ENCODE data around the gene HLA-DMB. TPM values are rescaled to one million over a fixed set of nuclear protein-coding genes. Genes with fewer than 3 reads are reported as not detected.

The HLA-DMB gene
- total and polyA plus RNA-seq, 2 donors (not counting 3 experiments of a cell fraction or from before 2014, with no cell fraction given) = 0.75 TPM; not detected in 1

DNA sequence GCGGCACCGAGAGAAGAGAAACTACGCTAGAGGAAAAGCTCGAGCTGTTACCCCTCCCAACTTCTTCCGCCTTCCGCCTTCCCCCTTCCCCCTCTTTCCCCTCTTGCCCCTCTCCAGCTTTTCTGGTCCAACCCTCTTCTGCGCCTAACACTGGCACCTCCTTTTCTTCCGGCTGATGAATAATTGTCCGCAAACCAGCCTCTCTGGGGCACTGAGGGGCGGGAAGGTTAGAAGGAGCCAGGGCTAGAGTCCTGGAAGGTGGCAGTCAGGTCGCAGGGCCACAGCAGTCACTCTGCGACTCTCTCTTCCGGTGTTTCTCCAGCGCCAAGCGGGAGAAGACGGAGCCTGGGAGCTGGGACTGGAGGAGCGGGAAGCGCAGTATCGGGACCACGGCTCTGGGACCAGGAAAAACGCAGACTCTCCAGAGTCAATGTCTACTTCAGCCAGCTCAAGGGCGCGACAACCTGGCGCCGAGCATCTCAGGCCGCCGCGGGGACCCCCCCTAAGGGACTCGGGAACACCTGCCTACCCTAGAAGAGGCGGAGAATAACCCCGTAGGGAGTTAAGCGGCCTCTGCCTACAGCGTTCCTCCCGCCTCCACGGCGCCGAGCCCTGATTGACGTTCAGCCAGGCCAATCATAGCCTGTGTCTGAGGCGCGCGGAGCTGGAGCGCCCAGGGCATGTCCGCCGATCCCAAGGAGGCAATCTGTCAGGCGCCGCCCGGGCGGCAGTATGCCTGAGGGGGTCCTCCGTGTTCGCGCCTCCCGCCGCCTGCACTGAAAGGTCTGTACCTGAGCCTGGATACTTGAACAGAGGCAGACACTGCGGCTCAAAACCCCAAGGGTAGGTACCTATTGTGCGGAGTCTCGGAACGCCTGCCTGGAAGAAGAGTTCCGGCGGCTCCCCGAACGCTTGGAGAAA is 46.5 kb downstream of the HLA-DMB start:
- POLR2A ChIA-PET = interaction anchor here (0.6 to 1.6 kb wide), 3 partner anchors 74 to 79 kb away, joined by 3 to 35 read pairs (median 5); partner anchors contain the start of gene BRD2
- Histone ChIP-seq H3K36me3 (ENCODE audit: control insufficient read depth in 2 of 2, extremely low read depth in 1 of 2, insufficient read depth in 2 of 2, low read length in 2 of 2) (no peaks in the 10 kb centered on the region), H3K79me2 (ENCODE audit: control insufficient read depth, insufficient read depth, low read length) (peaks cover 16% of the 10 kb centered on the region), H2AFZ (ENCODE audit: low read depth, low read length) (peak overlapping the region; percentile 81), H3K27me3 (ENCODE audit: control insufficient read depth in 2 of 2, insufficient read depth in 2 of 2, low read length in 2 of 2) (peaks cover 0 to 1% of the 10 kb centered on the region in 2 experiments), H3K9me3 (replicated peaks; ENCODE audit: control insufficient read depth, insufficient read depth, low read length) (no peaks in the 10 kb centered on the region), H3K9me1 (replicated peaks; ENCODE audit: control insufficient read depth, extremely low read depth, insufficient read depth, low read length) (no peaks in the 10 kb centered on the region), H3K4me2 (ENCODE audit: insufficient read depth, low read length) (peak overlapping the region; percentile 54), H3K9ac (replicated peaks; ENCODE audit: extremely low read depth, insufficient read depth, low read length) (peak overlapping the region; percentile 67), H3K4me1 (ENCODE audit: control insufficient read depth, extremely low read depth, insufficient read depth, low read length) (peaks cover 17% of the 10 kb centered on the region), H3K27ac (ENCODE audit: insufficient read depth, low read depth, low read length) (peak overlapping the region; percentile 45), H3K4me3 (replicated peaks in 1 of 3; ENCODE audit: insufficient read depth in 1 of 3, low read depth in 1 of 3, low read length in 3 of 3) (peak overlapping the region; percentile 24 to 67 (median 61)), H4K20me1 (replicated peaks; ENCODE audit: control insufficient read depth, extremely low read depth, insufficient read depth, low read length) (no peaks in the 10 kb centered on the region)
- CTCF ChIA-PET = interaction anchor here (1.0 to 2.8 kb wide), 17 partner anchors 8 to 125 kb away, joined by 3 to 29 read pairs (median 7); partner anchors contain the start of genes BRD2, HLA-DMA and TAP2
- peak; percentile 98 for DNase-seq (ENCODE audit: low read depth, low spot score)
- BruUV-seq (replicated peaks) = no TSS peak
- intact Hi-C loops (cut with micrococcal nuclease) (loop anchor here (1.0 to 2.0 kb wide), 2 partner anchors 58 to 73 kb away; partner anchors contain the start of gene HLA-DMA), dilution Hi-C loops (cut with MboI; ENCODE audit: extremely low pct_ligation_motif_present, low sequenced_read_pairs) (no loop called here)
- TF ChIP-seq POLR2AphosphoS5 (IDR thresholded peaks at IDR 0.05; ENCODE audit: insufficient read depth, low read depth, low read length) (no peak), POLR2A (IDR thresholded peaks at IDR 0.05; ENCODE audit: low read depth, low read length) (peak; percentile 72), EZH2 (IDR thresholded peaks at IDR 0.05; ENCODE audit: borderline replicate concordance, low read depth, low read length, severe bottlenecking) (peak; percentile 11)
- FAIRE-seq = peak; percentile 88

DNA sequence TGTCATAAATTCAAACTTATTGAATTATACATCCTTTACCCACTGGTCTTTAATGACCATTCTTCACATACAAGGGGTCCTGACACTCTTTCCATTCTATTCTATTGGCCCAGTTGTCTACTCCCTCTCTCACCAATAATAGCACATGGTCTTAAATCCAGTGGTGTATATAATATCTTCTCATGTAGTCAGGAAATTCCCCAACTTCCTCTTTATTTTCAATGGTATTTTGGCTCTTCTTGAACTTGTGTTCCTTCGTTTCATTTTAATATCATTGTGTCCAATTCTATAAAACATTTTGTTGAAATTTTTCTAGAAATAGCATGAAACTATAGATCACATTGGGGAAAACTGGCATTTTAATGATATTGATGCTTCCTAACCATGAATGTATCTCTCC is 50.0 kb downstream of the HLA-DMB start:
- POLR2A ChIA-PET = interaction anchor here (1.0 kb wide), 1 partner anchor 81 kb away, joined by 6 read pairs; no protein-coding TSS in a partner anchor
- no peak for TF ChIP-seq JUN (IDR thresholded peaks at IDR 0.05; ENCODE audit: borderline replicate concordance, insufficient read depth, insufficient read length, low read depth)
- TF ChIP-seq GATA2 (IDR thresholded peaks at IDR 0.05; ENCODE audit: insufficient read depth, insufficient read length, low read depth, low read length) = no peak
- TF ChIP-seq, protein P1, sequence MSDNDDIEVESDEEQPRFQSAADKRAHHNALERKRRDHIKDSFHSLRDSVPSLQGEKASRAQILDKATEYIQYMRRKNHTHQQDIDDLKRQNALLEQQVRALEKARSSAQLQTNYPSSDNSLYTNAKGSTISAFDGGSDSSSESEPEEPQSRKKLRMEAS (IDR thresholded peaks at IDR 0.05; ENCODE audit: insufficient read depth, insufficient read length) = no peak
- TF ChIP-seq FOS (IDR thresholded peaks at IDR 0.05; ENCODE audit: borderline replicate concordance, insufficient read depth, low read length) = no peak
- TF ChIP-seq MYC (IDR thresholded peaks at IDR 0.05; ENCODE audit: low read depth, low read length) = no peak
- no peak for TF ChIP-seq EZH2 (IDR thresholded peaks at IDR 0.05; ENCODE audit: borderline replicate concordance, low read depth, low read length, severe bottlenecking)
- TF ChIP-seq, protein P2, sequence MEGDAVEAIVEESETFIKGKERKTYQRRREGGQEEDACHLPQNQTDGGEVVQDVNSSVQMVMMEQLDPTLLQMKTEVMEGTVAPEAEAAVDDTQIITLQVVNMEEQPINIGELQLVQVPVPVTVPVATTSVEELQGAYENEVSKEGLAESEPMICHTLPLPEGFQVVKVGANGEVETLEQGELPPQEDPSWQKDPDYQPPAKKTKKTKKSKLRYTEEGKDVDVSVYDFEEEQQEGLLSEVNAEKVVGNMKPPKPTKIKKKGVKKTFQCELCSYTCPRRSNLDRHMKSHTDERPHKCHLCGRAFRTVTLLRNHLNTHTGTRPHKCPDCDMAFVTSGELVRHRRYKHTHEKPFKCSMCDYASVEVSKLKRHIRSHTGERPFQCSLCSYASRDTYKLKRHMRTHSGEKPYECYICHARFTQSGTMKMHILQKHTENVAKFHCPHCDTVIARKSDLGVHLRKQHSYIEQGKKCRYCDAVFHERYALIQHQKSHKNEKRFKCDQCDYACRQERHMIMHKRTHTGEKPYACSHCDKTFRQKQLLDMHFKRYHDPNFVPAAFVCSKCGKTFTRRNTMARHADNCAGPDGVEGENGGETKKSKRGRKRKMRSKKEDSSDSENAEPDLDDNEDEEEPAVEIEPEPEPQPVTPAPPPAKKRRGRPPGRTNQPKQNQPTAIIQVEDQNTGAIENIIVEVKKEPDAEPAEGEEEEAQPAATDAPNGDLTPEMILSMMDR (IDR thresholded peaks at IDR 0.05; ENCODE audit: extremely low read depth in 1 of 2, insufficient read depth in 1 of 2, low read depth in 1 of 2, low read length in 2 of 2) = no peak
- no peak for TF ChIP-seq POLR2A (IDR thresholded peaks at IDR 0.05; ENCODE audit: low read depth, low read length)
- TF ChIP-seq POLR2AphosphoS5 (IDR thresholded peaks at IDR 0.05; ENCODE audit: insufficient read depth, low read depth, low read length) = no peak
- dilution Hi-C loops (cut with MboI; ENCODE audit: extremely low pct_ligation_motif_present, low sequenced_read_pairs) = no loop called here

More for the DNA sequence above, 50.0 kb downstream of the HLA-DMB start:
- H4K20me1 ChIP-seq (replicated peaks; ENCODE audit: control insufficient read depth, extremely low read depth, insufficient read depth, low read length) = no peaks in the 10 kb centered on the region
- no peaks in the 10 kb centered on the region for H3K9me1 ChIP-seq (replicated peaks; ENCODE audit: control insufficient read depth, extremely low read depth, insufficient read depth, low read length)
- no peak overlapping the region for H3K4me2 ChIP-seq (ENCODE audit: insufficient read depth, low read length)
- no peak for FAIRE-seq
- no peak overlapping the region for H3K27ac ChIP-seq (ENCODE audit: insufficient read depth, low read depth, low read length)
- intact Hi-C loops (cut with micrococcal nuclease) = no loop called here
- H3K9me3 ChIP-seq (replicated peaks; ENCODE audit: control insufficient read depth, insufficient read depth, low read length) = no peaks in the 10 kb centered on the region
- DNase-seq (ENCODE audit: low read depth, low spot score) = peak; percentile 21
- CTCF ChIA-PET = interaction anchor here (1.2 to 9.4 kb wide), 4 partner anchors 19 to 95 kb away, joined by 3 to 192 read pairs (median 10); no protein-coding TSS in a partner anchor
- no peak overlapping the region for H3K4me3 ChIP-seq (replicated peaks in 1 of 3; ENCODE audit: insufficient read depth in 1 of 3, low read depth in 1 of 3, low read length in 3 of 3)
- H3K36me3 ChIP-seq (ENCODE audit: control insufficient read depth in 2 of 2, extremely low read depth in 1 of 2, insufficient read depth in 2 of 2, low read length in 2 of 2) = no peaks in the 10 kb centered on the region
- peaks cover 14% of the 10 kb centered on the region for H3K4me1 ChIP-seq (ENCODE audit: control insufficient read depth, extremely low read depth, insufficient read depth, low read length)
- H2AFZ ChIP-seq (ENCODE audit: low read depth, low read length) = no peak overlapping the region
- H3K27me3 ChIP-seq (ENCODE audit: control insufficient read depth in 2 of 2, insufficient read depth in 2 of 2, low read length in 2 of 2) = peaks cover 3 to 7% of the 10 kb centered on the region in 2 experiments
- peaks cover 6% of the 10 kb centered on the region for H3K79me2 ChIP-seq (ENCODE audit: control insufficient read depth, insufficient read depth, low read length)
- H3K9ac ChIP-seq (replicated peaks; ENCODE audit: extremely low read depth, insufficient read depth, low read length) = no peak overlapping the region
- no TSS peak for BruUV-seq (replicated peaks)
